ENCODE measurements around the gene ELAVL3.

GRCh38 chr19:11422163-11423065, 58.4 kb downstream of the ELAVL3 start:
- TF ChIP-seq CTCF (IDR thresholded peaks at IDR 0.05) (no peak), MYC (IDR thresholded peaks at IDR 0.05; ENCODE audit: borderline replicate concordance, low read length) (no peak), CBX2 (IDR thresholded peaks at IDR 0.05; ENCODE audit: borderline replicate concordance, low read depth) (no peak), POLR2A (IDR thresholded peaks at IDR 0.05; ENCODE audit: low read length) (no peak), ZNF302 (CRISPR knock-in tag; IDR thresholded peaks at IDR 0.05) (no peak), EP300 (IDR thresholded peaks at IDR 0.05) (no peak), FOSB (CRISPR knock-in tag; IDR thresholded peaks at IDR 0.05) (no peak)
- TF ChIP-seq, protein P1, sequence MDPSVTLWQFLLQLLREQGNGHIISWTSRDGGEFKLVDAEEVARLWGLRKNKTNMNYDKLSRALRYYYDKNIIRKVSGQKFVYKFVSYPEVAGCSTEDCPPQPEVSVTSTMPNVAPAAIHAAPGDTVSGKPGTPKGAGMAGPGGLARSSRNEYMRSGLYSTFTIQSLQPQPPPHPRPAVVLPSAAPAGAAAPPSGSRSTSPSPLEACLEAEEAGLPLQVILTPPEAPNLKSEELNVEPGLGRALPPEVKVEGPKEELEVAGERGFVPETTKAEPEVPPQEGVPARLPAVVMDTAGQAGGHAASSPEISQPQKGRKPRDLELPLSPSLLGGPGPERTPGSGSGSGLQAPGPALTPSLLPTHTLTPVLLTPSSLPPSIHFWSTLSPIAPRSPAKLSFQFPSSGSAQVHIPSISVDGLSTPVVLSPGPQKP (IDR thresholded peaks at IDR 0.05; ENCODE audit: low read depth, low read length): no peak
- TF ChIP-seq, protein P2, sequence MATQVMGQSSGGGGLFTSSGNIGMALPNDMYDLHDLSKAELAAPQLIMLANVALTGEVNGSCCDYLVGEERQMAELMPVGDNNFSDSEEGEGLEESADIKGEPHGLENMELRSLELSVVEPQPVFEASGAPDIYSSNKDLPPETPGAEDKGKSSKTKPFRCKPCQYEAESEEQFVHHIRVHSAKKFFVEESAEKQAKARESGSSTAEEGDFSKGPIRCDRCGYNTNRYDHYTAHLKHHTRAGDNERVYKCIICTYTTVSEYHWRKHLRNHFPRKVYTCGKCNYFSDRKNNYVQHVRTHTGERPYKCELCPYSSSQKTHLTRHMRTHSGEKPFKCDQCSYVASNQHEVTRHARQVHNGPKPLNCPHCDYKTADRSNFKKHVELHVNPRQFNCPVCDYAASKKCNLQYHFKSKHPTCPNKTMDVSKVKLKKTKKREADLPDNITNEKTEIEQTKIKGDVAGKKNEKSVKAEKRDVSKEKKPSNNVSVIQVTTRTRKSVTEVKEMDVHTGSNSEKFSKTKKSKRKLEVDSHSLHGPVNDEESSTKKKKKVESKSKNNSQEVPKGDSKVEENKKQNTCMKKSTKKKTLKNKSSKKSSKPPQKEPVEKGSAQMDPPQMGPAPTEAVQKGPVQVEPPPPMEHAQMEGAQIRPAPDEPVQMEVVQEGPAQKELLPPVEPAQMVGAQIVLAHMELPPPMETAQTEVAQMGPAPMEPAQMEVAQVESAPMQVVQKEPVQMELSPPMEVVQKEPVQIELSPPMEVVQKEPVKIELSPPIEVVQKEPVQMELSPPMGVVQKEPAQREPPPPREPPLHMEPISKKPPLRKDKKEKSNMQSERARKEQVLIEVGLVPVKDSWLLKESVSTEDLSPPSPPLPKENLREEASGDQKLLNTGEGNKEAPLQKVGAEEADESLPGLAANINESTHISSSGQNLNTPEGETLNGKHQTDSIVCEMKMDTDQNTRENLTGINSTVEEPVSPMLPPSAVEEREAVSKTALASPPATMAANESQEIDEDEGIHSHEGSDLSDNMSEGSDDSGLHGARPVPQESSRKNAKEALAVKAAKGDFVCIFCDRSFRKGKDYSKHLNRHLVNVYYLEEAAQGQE (IDR thresholded peaks at IDR 0.05): no peak
